Left kidney (tissue), 8 donors: ENCODE data around the gene SPPL2C. TPM values are rescaled to one million over a fixed set of nuclear protein-coding genes. Genes with fewer than 3 reads are reported as not detected.

Experiments used
- DNase-seq: peaks from one replicate; pipeline ENCODE4 v3.0.0-alpha.2; 2013
- long read RNA-seq, 8 donors: transcript quantifications; one replicate each; lab custom pipeline, GENCODE V29; 2026
- polyA plus RNA-seq: library from polyadenylated mRNA; unstranded; fragments of 120-200 nt; gene quantifications from one replicate; pipeline ENCODE4 v1.2.1, GENCODE V29; 2013; ENCODE audit not compliant: insufficient read length

The SPPL2C gene
- not detected for polyA plus RNA-seq
- long read RNA-seq, donor 1, result 0 reads
- long read RNA-seq, donor 2, result 0 reads
- long read RNA-seq, donor 3, result 0 reads
- long read RNA-seq, donor 4, result 0 reads
- long read RNA-seq, donor 5, result 0 reads
- long read RNA-seq, donor 6, result 0 reads
- long read RNA-seq, donor 7, result 0 reads
- long read RNA-seq, donor 8, result 0 reads

DNA sequence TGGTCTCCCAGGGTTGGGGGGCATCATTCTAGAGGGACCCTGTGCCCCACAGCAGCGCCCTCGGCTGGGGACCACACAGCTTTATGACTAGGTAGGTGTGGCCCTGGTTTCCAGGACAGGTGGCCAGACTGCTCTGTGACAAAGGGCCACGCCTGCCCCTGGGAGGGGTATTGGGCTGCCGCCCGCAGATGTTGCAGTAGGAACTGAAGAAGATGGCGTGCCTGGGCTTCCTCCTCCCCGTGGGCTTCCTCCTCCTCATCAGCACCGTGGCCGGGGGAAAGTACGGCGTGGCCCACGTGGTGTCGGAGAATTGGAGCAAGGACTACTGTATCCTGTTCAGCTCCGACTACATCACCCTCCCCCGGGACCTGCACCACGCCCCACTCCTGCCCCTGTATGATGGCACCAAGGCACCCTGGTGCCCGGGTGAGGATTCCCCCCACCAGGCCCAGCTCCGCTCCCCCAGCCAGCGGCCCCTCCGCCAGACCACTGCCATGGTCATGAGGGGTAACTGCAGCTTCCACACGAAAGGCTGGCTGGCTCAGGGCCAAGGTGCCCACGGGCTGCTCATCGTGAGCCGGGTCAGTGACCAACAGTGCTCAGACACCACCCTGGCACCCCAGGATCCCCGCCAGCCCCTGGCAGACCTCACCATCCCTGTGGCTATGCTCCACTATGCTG lies at the start of gene SPPL2C:
TSS of gene SPPL2C (plus strand) at position 187 of the 681 bp plus-strand sequence. CDS start at position 213, 26 bp downstream.
- no peak for DNase-seq

DNA sequence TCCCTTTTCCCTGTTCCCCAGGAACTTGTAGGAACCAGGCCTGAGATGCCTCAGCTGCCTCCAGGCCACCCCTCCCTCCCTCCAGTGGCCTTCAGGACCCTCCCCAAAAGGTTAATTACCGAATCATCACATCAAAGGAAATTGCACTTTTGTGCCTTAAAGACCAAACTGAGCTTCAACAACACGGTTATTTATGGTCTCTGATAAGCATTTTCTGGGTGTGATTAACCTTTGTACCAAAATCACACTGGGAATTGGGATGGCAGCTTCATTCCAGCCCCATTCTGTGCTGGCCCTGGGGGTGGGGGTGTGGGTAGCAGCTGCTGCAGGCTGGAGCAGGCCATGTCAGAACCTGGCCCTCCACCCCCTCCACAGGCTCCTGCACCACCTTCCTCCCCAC lies 43.9 kb upstream of the SPPL2C start:
- DNase-seq, result no peak

DNA sequence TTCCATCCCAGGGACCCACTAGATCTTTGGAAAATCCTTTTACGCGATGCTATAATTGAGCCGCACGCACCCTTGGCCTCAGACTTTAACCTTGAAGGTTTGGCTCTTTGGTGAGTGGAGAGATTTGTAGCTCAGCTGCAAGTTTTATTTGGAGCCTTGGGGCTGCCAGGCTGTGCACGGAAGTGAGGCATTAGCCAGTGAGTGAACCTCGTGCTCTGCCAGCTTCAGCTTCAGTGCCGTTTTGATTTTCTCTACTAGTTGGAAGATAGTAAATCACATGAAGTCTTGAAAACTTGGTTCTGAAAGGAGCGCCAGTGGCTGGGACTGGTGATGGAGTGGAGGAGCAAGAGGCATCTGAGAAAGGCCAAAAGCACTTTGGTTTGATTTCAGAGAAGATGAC lies 43.3 kb upstream of the SPPL2C start:
- DNase-seq, result no peak

DNA sequence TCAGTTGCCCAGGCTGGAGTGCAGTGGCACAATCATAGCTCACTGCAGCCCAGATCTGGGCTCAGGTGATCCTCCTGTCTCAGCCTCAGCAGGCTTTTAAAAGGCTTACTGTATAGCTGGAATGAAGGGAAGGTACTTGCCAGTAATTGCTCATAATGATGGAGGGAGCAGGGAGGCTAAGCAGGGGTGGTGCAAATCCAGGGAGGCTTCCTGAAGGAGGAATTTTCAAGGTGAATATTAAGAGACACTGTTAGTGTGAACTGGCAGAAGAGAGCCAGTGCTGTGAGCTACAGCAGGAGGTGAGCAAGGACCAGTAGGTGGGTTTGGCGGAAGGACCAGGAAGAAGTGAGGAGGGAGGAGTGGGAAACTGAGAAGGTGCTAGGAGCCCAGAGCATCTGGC lies 35.8 kb upstream of the SPPL2C start:
- no peak for DNase-seq

DNA sequence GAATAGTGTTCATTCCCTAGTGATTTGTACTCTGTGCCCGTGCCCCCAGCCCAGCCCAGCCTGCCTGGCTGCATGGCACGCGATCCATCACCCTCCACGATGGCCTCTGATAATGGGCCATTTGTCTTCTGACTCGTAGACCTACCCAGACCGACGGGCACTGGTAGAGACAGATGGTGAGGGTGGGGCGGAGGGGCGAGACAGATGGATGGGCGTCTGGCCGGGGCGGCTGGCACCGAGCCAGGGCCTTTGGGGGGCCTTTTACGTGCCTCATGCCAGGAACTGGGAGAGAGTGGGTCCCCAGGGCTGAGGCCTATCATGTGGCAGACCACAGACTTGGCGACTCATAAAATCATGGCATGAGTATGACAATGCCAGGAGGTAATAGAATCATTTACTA lies 35.2 kb upstream of the SPPL2C start:
- no peak for DNase-seq

DNA sequence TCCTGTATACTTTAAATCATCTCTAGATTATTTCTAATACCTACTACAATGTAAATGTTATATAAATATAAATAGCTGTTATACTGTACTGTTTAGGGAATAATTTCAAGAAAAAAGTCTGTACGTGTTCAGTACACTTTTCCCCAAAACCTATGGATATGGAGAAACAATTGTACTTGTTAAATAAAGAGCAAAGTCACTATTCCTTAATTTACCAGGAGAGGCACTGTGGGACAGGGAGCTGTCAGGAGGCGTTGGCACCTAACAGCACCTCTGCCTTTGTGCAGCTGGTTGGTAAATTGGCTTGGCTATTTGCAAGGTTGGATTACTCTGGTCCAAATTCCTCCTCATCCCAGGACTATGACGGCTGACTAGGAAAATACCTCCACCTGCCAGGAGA lies 32.6 kb upstream of the SPPL2C start:
- DNase-seq, result no peak

DNA sequence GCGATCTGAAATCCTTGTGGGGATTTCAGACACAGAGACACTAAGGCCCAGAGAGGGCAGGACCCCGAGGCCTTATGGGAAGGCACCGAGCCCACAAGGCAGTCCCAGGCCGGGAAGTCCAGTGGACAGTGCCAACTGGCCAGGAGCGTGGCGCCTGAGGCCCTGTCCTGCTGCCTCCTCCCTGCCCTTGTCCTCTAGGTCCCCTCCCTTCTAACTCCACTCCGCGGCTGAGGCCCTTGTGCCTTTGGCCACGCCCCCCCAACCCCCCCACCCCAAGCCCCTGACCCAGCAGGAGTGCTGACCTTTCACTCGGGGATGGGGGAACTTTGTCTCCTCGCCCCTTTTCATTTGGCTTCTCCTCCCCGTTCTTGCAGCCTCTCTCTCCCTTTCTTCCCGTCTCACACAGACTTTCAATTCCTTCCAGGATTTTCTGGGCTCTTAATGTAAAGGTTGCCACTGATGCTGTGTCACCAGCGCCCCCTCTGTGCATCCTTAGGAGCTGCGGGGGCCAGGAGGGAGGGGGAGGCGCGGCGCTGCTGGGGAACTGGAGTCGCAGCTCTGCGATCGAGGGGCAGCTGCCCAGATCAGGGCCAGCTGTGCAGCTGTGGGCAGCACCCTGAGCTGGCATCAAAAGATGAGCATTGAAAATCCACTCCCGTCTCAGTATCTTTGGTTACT lies 31.5 kb upstream of the SPPL2C start:
- peak; percentile 40 for DNase-seq

DNA sequence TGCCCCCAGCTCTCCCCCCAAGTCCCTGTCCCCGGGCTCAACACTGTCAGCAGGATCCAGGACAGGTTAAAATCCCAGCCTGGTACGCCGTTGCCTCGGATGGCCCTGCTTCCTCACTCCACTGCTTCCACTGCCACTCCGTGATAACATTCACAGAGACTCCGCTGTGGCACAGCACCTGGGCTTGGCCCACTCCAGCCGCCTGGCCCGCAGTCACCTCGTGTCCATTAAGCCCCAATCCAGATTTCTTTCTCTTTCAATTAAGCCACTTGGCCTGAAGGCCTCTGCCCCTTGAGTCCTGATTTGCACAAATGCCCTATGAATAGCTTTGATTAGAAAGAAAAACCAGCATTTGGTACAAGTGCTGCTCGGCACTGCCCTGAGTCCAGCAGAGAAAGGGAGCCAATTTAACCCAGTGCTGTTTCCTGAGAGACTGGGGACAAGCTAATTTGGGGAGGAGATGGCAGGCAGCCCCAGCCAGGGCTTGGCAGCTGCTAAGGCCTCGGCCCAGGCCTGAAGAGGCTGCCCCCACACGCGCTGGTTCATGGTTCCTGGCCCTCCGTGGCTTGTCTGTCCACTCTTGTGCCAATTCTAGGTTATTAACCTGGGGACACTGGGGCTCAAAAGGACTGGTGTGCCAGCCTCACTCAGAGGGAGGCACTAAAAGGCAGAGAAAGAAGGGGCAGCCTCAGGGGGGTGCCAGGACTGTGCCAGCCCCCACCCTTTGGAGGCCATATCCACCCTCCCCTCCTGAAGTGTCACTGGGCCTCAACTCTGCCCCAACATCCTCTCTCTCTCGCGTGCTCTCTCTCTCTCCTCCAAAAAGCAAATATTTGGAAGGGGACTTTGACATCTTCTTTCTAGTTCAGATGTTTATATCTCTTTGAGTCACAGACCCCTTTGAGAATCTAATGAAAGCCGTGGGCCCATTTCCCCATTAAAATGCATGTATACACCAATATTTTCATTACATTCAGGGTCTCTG lies 29.8 kb upstream of the SPPL2C start:
- DNase-seq, result no peak

GRCh38 chr17:45815752-45816151 lies 28.9 kb upstream of the SPPL2C start:
- no peak for DNase-seq

- DNase-seq, result no peak
These were observed 26.6 kb upstream of the SPPL2C start for GRCh38 chr17:45818041-45818440.

DNA sequence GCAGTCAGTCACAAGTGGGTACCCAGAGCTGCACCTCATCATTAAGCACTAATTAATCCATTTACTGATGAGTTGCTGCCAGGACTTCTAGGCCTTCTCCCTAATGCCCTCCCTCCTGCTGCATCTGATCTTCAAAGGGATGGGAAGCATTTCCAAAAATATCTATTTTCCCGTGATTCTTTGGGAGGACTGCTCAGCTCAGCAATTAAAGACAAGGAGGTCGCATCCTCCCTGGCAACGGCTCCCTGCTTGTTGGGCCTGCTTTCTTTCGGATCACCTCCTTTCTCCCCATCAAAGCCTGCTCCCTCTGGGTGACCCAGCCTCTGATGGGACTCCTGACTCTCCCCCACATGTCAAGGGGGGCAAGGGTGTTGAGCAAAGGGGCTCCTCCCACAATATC lies 26.0 kb upstream of the SPPL2C start:
- DNase-seq, result no peak

DNA sequence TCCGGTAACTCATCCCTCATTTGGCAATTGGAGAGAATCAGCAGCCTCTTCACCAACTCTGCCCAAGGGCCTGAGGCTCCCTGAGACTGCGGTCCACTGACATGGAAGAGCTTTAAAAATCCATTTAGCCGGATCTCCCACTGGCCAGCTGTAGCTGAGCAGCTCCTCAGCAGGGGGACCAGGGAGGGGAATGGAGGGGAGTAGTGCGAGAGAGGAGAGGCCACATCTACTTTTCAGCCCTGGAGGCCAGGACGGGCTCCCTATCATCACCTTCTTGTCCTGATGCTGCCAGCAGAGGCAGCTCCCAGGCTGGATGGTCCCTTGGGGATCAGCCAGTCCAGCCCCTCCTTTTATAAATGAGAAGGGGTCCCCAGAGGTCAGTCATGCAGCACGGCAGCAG lies 25.0 kb upstream of the SPPL2C start:
- no peak for DNase-seq

DNA sequence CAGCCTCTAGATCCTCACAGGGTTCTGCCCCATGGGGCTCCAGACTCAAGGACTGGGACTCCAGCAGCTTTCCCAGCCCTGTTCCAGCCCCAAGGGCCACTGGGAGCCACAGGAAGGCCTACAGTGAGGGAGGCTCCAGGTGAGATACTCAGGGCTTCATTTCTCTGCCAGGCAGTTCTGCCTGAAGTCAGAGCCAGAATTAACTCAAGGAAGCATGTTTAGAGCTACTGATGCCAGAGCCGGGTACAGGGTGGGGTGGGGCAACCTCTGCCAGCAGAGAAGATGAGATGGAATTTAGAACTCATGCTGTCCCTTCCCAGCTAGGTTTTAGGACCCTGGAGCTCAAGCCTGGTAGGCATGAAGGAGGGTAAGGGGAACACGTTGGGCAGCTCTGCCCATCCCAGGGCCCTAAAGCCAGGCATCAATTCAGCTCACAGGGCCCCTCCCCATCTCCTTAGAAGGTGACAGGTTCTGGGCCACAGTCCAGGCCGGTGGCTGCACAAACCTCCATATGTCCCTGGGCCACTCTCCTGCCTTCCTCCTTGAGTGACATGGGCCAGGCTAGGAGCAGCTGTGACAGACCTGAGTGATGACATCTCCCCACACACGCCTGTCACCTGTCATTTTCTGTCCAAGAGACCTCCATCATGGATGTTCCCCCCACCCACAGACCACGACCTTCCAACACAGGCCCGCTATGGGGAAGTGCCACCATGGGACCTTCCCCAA lies 24.5 kb upstream of the SPPL2C start:
- DNase-seq, result no peak

DNA sequence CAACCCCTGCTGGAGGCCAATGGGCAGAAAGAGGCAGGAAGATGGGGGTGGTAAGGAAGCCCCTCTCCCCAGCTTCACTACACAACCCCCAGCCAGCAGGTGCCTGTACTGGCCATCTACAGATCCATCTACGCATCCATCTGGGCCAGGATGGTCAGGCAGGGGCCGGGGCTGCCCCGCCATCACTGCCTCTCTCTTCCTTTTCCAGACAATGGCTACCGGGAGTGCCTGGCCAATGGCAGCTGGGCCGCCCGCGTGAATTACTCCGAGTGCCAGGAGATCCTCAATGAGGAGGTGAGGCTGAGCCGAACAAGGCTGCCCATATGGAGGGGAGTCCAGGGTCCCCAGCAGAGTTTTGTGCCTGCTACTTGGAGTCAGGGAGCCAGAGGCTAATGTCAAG lies 23.5 kb upstream of the SPPL2C start:
- no peak for DNase-seq

GRCh38 chr17:45823598-45823997 lies 21.1 kb upstream of the SPPL2C start:
- no peak for DNase-seq

GRCh38 chr17:45824475-45824874 lies 20.2 kb upstream of the SPPL2C start:
- DNase-seq, result no peak

DNA sequence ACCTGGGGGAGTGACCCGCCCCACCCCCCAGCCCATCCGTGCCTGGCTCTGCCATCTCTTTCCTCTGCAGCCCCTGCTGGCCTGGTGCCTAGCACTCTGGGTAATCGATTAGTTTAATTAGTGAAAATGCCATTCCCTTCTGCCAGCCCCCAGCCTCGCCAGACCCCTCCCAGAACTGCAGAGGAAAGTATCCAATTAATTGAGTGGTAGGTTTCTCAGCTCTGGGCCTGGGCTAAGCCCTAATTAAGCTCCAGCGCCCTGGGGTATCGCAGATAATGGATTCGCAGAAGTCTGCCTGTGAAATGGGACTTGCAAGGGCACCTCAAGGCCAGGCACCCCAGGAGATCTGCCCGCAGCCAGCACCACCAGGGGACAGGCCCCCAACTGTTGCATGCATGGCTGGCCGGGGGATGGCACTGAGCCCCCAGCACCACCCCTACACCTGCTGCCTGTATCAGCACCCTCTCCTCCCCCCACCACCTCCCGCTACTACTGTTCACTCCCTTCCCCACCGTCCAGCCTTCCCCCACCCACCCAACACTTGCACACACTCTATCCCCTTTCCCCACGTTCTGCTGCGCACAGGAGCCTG lies 19.7 kb upstream of the SPPL2C start:
- DNase-seq, result no peak

DNA sequence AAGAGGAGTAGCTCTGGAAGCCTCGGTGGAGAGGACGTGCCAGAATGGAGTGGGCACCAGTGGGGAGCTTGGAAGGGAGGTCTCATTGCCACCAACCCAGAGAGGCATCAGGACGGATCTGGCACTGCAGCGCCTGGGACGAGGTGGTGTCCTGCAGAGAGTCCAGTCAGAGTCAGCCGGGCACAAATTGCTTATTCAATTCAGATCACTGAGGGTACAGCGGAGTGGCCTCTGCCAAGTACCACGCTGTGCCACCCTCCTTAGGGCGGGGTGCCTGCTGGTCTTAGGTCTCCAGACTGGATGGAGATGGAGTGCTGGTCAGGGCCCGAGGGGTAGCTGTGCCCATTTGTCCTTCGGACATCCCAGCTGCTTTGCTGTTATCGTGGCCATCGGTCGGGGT lies 18.9 kb upstream of the SPPL2C start:
- no peak for DNase-seq

GRCh38 chr17:45826919-45827588 lies 17.6 kb upstream of the SPPL2C start:
- no peak for DNase-seq

GRCh38 chr17:45828171-45828570 lies 16.5 kb upstream of the SPPL2C start:
- DNase-seq, result no peak
